Glutamatergic neuron (in vitro differentiated cells): Measurements from ENCODE around the gene DOCK9. TPM values are rescaled to one million over a fixed set of nuclear protein-coding genes. Genes with fewer than 3 reads are reported as not detected.

Source experiments
- DNase-seq: peaks from one replicate; pipeline ENCODE4 v3.0.0; 2022
- H3K27ac Mint-ChIP-seq: one replicate; pipeline ENCODE4 v1.8.0; 2020; ENCODE audit warnings: mild to moderate bottlenecking, mixed read lengths, inconsistent platforms; ENCODE audit not compliant: unreplicated experiment
- H3K27me3 Mint-ChIP-seq: one replicate; pipeline ENCODE4 v1.8.0; 2020; ENCODE audit warnings: mild to moderate bottlenecking, moderate library complexity, mixed read lengths, inconsistent platforms; ENCODE audit not compliant: unreplicated experiment
- H3K36me3 Mint-ChIP-seq: one replicate; pipeline ENCODE4 v1.8.0; 2020; ENCODE audit warnings: mild to moderate bottlenecking, mixed read lengths, inconsistent platforms; ENCODE audit not compliant: unreplicated experiment
- H3K4me1 Mint-ChIP-seq: one replicate; pipeline ENCODE4 v1.8.0; 2020; ENCODE audit warnings: mild to moderate bottlenecking, low read depth, mixed read lengths, inconsistent platforms; ENCODE audit not compliant: unreplicated experiment
- H3K4me3 Mint-ChIP-seq: one replicate; pipeline ENCODE4 v1.8.0; 2020; ENCODE audit warnings: mild to moderate bottlenecking, mixed read lengths, inconsistent platforms; ENCODE audit not compliant: unreplicated experiment
- H3K9me3 Mint-ChIP-seq: one replicate; pipeline ENCODE4 v1.8.0; 2020; ENCODE audit warnings: mild to moderate bottlenecking, moderate library complexity, mixed read lengths, inconsistent platforms; ENCODE audit not compliant: unreplicated experiment
- total RNA-seq: library from RNA; stranded (reverse); fragmentation: NEBNext Ultra II Directional; extraction: Animal tissue kit (Norgen Biotek cat#: 25700); gene quantifications from one replicate; pipeline ENCODE4 v1.2.1, GENCODE V29; 2021; ENCODE audit not compliant: unreplicated experiment
- TF ChIP-seq, protein P1 (sequence below): fragments of 200-600 bp; sonication (generic); IDR thresholded peaks from one replicate; pipeline ENCODE4 v1.5.0; 2021; ENCODE audit not compliant: partially characterized antibody, unreplicated experiment

The DOCK9 gene
- total RNA-seq, 1 donor from 2014 or later = 4.5 TPM

DNA sequence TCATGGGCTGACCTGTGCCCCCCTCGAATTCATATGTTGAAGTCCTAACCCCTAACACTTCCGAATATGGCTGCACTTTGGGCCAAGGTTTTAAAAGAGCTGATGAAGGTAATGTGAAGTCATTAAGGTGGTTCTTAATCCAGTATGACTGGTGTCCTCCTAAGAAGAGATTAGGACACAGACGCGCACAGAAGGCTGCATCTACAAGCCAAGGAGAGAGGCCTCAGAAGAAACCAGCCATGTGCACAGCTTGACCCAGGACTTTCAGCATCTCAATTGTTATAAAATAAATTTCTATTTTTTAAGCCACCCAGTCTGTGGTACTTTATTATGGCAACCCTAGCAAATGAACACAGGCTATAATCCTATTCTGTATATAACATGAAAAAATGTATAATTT, 99.9 kb downstream of the DOCK9 start:
- Mint-ChIP-seq H3K27ac (no peak overlapping the region), H3K27me3 (no peaks in the 10 kb centered on the region), H3K9me3 (no peaks in the 10 kb centered on the region), H3K36me3 (peaks cover 4% of the 10 kb centered on the region), H3K4me3 (no peak overlapping the region), H3K4me1 (peaks cover 2% of the 10 kb centered on the region)
- no peak for DNase-seq
- TF ChIP-seq, protein P1, sequence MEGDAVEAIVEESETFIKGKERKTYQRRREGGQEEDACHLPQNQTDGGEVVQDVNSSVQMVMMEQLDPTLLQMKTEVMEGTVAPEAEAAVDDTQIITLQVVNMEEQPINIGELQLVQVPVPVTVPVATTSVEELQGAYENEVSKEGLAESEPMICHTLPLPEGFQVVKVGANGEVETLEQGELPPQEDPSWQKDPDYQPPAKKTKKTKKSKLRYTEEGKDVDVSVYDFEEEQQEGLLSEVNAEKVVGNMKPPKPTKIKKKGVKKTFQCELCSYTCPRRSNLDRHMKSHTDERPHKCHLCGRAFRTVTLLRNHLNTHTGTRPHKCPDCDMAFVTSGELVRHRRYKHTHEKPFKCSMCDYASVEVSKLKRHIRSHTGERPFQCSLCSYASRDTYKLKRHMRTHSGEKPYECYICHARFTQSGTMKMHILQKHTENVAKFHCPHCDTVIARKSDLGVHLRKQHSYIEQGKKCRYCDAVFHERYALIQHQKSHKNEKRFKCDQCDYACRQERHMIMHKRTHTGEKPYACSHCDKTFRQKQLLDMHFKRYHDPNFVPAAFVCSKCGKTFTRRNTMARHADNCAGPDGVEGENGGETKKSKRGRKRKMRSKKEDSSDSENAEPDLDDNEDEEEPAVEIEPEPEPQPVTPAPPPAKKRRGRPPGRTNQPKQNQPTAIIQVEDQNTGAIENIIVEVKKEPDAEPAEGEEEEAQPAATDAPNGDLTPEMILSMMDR = no peak

DNA sequence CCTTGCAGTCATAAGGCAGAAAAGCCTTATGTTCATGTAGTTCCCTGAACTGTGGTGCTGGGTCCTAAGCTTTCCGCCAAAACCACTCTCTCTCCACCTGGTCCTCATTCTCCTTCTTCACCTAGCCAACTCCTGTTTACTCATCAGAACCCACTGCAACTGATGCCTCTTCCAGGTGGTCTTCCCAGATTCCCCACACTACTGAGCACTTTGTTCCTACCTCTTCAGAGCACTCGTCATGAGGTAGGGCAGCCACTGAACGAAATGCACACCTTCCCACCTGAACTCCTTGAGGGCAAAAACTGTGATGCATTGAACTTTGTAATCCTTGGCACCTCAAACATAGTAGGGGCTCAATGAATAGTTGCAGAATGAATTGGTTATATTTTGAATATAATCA, 100.4 kb downstream of the DOCK9 start:
- no peaks in the 10 kb centered on the region for H3K9me3 Mint-ChIP-seq
- peaks cover 2% of the 10 kb centered on the region for H3K4me1 Mint-ChIP-seq
- DNase-seq = no peak
- no peak overlapping the region for H3K4me3 Mint-ChIP-seq
- peaks cover 6% of the 10 kb centered on the region for H3K36me3 Mint-ChIP-seq
- TF ChIP-seq, protein P1 = no peak
- no peak overlapping the region for H3K27ac Mint-ChIP-seq
- H3K27me3 Mint-ChIP-seq = no peaks in the 10 kb centered on the region

DNA sequence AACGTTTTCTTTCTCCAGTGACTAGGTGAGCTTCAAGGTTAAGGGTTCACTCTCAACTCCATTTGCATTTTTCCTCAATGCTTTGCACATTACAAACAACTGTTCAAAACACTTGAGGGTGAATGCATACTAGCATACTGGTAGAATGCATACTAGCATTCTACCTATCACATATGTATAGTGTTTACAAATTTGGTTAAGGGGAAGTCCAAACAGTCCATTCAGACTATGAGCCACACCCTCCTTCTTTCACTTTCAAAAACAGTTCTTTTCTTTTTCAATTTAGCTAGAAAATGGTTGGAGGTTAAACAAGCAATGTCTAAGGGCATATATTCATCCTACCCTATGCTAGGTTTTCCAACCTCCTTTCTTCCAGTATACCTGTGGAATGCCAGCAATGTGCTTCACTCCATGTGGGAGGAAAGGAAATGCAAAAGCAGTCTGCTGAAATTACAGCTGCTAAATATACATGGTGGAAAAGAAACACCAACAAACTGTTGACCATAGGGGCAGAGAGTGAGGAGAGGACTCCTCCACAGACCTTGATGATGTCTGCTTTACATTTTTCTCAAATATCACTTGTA, 102.6 kb downstream of the DOCK9 start:
- H3K9me3 Mint-ChIP-seq = no peaks in the 10 kb centered on the region
- H3K4me1 Mint-ChIP-seq = peaks cover 2% of the 10 kb centered on the region
- H3K27ac Mint-ChIP-seq = no peak overlapping the region
- DNase-seq = no peak
- peaks cover 6% of the 10 kb centered on the region for H3K36me3 Mint-ChIP-seq
- H3K27me3 Mint-ChIP-seq = no peaks in the 10 kb centered on the region
- TF ChIP-seq, protein P1 = no peak
- H3K4me3 Mint-ChIP-seq = no peak overlapping the region

DNA sequence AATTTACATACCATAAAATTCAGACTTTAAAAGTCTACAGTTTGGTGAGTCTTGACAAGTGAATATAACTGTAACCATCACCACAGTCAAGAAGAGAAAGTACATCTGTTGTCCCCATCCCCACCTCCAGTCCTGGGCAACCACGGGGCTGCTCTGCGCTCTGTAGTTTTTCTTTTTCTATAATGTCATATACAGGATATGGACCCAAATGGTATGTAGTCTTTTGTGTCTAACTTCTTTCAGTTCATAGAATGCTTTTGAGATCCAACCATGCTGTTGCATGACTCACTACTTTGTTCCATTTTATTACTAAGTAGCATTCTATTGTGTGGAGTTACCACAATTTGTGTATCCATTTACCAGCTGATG, 103.9 kb downstream of the DOCK9 start:
- H3K27me3 Mint-ChIP-seq = no peaks in the 10 kb centered on the region
- TF ChIP-seq, protein P1 = no peak
- H3K36me3 Mint-ChIP-seq = peaks cover 6% of the 10 kb centered on the region
- H3K27ac Mint-ChIP-seq = no peak overlapping the region
- H3K4me1 Mint-ChIP-seq = no peaks in the 10 kb centered on the region
- H3K4me3 Mint-ChIP-seq = no peak overlapping the region
- DNase-seq = no peak
- no peaks in the 10 kb centered on the region for H3K9me3 Mint-ChIP-seq

DNA sequence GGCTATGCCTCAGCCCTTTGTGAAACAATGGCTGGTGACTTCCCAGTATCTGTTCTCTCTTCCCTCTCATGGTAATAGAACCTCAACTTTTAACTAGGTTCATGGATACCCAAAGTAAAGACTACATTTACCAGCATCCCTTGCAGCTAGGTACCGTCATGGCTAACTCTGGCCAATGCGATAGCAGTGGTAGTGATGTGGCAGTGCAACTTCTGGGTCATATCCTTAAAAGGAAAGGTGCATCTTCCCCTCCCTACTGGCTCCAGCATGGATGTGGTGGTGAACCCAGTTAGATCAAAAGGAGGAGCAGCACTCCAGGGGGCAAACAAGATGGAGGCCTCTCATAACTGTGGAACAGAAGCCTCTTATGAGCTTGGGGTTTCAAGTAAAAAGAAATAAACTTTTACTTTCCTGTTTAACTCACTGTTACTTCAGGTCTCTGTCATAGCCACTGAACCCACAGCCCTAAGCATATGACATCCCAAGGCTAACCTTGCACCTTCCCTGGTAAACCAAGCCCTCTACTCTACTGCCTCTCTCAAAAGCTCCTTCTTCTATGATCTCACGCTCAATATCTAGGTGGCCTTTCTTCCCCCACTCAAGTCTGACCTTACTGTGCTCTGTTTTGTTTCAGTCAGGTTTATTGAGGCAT, 104.4 kb downstream of the DOCK9 start:
- no peaks in the 10 kb centered on the region for H3K9me3 Mint-ChIP-seq
- no peak overlapping the region for H3K27ac Mint-ChIP-seq
- no peaks in the 10 kb centered on the region for H3K4me1 Mint-ChIP-seq
- TF ChIP-seq, protein P1 = no peak
- no peak for DNase-seq
- H3K4me3 Mint-ChIP-seq = no peak overlapping the region
- H3K36me3 Mint-ChIP-seq = peaks cover 6% of the 10 kb centered on the region
- H3K27me3 Mint-ChIP-seq = no peaks in the 10 kb centered on the region
